Large intestine (tissue), 12 donors: Measurements from ENCODE around the gene ACAP2. TPM values are rescaled to one million over a fixed set of nuclear protein-coding genes. Genes with fewer than 3 reads are reported as not detected.
"Not testable (repeated sequence)": the region's sequence is repeated elsewhere in the genome, so short reads cannot be mapped to it uniquely, and the experiment has no call there.

Experiments
- DNase-seq, 2 donors: peaks; one replicate each; pipeline versions ENCODE4 v3.0.0 to v3.0.0-alpha.2; 2013
- H3K27ac ChIP-seq: one replicate; pipeline ENCODE4 v1.5.1; 2013; ENCODE audit warnings: low read length
- H3K27me3 ChIP-seq: 2 replicates; pipeline ENCODE4 v1.6.1; 2013; ENCODE audit warnings: low read length; ENCODE audit not compliant: control insufficient read depth, insufficient read depth
- H3K36me3 ChIP-seq: 2 replicates; pipeline ENCODE4 v1.6.1; 2013; ENCODE audit warnings: low read length; ENCODE audit not compliant: control insufficient read depth, insufficient read depth
- H3K4me1 ChIP-seq: one replicate; pipeline ENCODE4 v1.6.1; 2013; ENCODE audit warnings: low read length; ENCODE audit not compliant: control insufficient read depth, insufficient read depth
- H3K4me3 ChIP-seq: one replicate; pipeline ENCODE4 v1.5.1; 2013; ENCODE audit warnings: low read length
- H3K9me3 ChIP-seq: one replicate; pipeline ENCODE4 v1.6.1; 2013; ENCODE audit warnings: mild to moderate bottlenecking, low read depth, low read length, moderate library complexity; ENCODE audit not compliant: control insufficient read depth
- WGBS: methylation state at CpG from one replicate; pipeline ENCODE4 v1.1.5; 2013; ENCODE audit warnings: low lambda C conversion rate; ENCODE audit not compliant: insufficient coverage; 5-methylcytosine and 5-hydroxymethylcytosine counted together
- long read RNA-seq, 11 donors: transcript quantifications; one replicate each; lab custom pipeline, GENCODE V29; 2026
- polyA plus RNA-seq: library from polyadenylated mRNA; unstranded; fragments of 120-200 nt; gene quantifications from one replicate; pipeline ENCODE4 v1.2.1, GENCODE V29; 2013

Gene ACAP2, protein sequence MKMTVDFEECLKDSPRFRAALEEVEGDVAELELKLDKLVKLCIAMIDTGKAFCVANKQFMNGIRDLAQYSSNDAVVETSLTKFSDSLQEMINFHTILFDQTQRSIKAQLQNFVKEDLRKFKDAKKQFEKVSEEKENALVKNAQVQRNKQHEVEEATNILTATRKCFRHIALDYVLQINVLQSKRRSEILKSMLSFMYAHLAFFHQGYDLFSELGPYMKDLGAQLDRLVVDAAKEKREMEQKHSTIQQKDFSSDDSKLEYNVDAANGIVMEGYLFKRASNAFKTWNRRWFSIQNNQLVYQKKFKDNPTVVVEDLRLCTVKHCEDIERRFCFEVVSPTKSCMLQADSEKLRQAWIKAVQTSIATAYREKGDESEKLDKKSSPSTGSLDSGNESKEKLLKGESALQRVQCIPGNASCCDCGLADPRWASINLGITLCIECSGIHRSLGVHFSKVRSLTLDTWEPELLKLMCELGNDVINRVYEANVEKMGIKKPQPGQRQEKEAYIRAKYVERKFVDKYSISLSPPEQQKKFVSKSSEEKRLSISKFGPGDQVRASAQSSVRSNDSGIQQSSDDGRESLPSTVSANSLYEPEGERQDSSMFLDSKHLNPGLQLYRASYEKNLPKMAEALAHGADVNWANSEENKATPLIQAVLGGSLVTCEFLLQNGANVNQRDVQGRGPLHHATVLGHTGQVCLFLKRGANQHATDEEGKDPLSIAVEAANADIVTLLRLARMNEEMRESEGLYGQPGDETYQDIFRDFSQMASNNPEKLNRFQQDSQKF
- polyA plus RNA-seq: 33.4 TPM
- long read RNA-seq, donor 1, full-length matches to known transcripts: 1 of 1 reads
- long read RNA-seq, donor 1, partial matches to known transcripts: 0 of 1 reads
- long read RNA-seq, donor 1, other reads (novel, unspliced or antisense): 0 of 1 reads
- long read RNA-seq, donor 2, full-length matches to known transcripts: 5 of 14 reads
- long read RNA-seq, donor 2, partial matches to known transcripts: 9 of 14 reads
- long read RNA-seq, donor 2, other reads (novel, unspliced or antisense): 0 of 14 reads
- long read RNA-seq, donor 3: 0 reads
- long read RNA-seq, donor 4: 0 reads
- long read RNA-seq, donor 5, full-length matches to known transcripts: 4 of 4 reads
- long read RNA-seq, donor 5, partial matches to known transcripts: 0 of 4 reads
- long read RNA-seq, donor 5, other reads (novel, unspliced or antisense): 0 of 4 reads
- long read RNA-seq, donor 6, full-length matches to known transcripts: 7 of 12 reads
- long read RNA-seq, donor 6, partial matches to known transcripts: 5 of 12 reads
- long read RNA-seq, donor 6, other reads (novel, unspliced or antisense): 0 of 12 reads
- long read RNA-seq, donor 7: 0 reads
- long read RNA-seq, donor 8, full-length matches to known transcripts: 2 of 9 reads
- long read RNA-seq, donor 8, partial matches to known transcripts: 7 of 9 reads
- long read RNA-seq, donor 8, other reads (novel, unspliced or antisense): 0 of 9 reads
- long read RNA-seq, donor 9, full-length matches to known transcripts: 2 of 2 reads
- long read RNA-seq, donor 9, partial matches to known transcripts: 0 of 2 reads
- long read RNA-seq, donor 9, other reads (novel, unspliced or antisense): 0 of 2 reads
- long read RNA-seq, donor 10, full-length matches to known transcripts: 2 of 2 reads
- long read RNA-seq, donor 10, partial matches to known transcripts: 0 of 2 reads
- long read RNA-seq, donor 10, other reads (novel, unspliced or antisense): 0 of 2 reads
- long read RNA-seq, donor 11, full-length matches to known transcripts: 4 of 4 reads
- long read RNA-seq, donor 11, partial matches to known transcripts: 0 of 4 reads
- long read RNA-seq, donor 11, other reads (novel, unspliced or antisense): 0 of 4 reads

DNA sequence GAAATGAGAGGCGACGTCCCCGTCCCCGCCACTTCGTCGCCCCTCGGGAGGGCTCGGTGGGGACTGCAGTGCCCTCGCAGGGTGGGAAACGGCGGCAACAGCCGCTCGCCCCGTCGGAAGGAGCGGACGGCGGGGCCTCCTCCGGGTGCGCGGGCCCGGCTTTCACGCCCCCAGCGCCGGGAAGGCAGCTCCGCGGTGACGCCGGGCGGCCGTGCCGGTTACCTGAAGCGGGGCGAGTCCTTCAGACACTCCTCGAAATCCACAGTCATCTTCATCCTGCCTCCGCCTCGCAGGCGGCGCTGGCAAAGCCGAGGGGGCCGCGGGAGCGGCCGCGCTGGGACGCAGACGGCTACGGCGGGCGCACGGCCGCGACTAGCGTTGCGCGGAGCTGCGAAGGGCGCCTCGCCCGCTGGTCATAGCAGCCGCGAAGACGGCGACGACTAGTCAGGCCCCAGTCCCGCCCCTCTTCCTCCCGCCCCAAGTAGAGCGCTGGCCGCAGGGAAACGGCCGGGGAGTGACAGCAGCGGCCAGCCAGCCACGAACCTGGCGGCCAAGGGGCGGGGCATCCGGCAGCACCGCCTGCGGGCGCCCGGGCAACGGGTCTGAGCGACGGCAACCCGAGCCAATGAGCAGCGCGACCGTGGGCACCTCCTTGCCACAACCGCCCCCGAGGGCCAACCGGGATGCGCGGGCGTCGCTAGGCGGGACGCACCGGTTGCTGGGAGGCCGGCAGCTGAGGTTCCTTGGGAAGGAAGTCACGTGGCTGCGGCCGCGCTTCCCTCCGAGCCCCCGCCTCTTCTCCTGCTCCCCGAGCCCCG is at the start of gene ACAP2:
ACAP2 (minus strand) TSS at position 448 of the 818 bp plus-strand sequence; CDS start at position 275, 173 bp downstream.
- H3K27ac ChIP-seq: peak within 1 kb of the TSS; percentile 88
- H3K4me3 ChIP-seq: peak within 1 kb of the TSS; percentile 82
- no peaks in the 10 kb centered on the region for H3K27me3 ChIP-seq
- H3K4me1 ChIP-seq: peaks cover 19% of the 10 kb centered on the region
- DNase-seq: peak; percentile 100
- no peaks in the 10 kb centered on the region for H3K9me3 ChIP-seq
- WGBS: no CpG with 5 or more reads among the region's 106 CpGs
- H3K36me3 ChIP-seq: no peaks in the 10 kb centered on the region

DNA sequence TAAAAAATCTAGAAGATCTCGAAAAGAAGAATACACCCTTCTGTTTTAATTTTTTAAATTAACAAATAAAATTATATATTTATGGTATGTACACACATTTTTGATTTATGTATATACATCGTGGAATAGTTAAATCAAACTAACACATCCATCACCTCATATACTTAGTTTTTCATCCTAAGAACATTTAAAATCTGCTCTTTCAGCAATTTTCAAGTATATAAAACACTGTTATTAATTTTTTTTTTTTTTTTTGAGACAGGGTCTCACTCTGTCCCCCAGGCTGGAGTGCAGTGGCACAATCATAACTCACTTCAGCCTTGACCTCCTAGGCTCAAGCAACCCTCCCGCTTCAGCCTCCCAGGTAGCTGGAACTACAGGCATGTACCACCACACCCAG is 32.8 kb upstream of the ACAP2 start:
- H3K27me3 ChIP-seq: no peaks in the 10 kb centered on the region
- 94% methylated on average over 3 of the region's 3 CpGs for WGBS
- H3K36me3 ChIP-seq: no peaks in the 10 kb centered on the region
- H3K4me3 ChIP-seq: no peak overlapping the region
- H3K9me3 ChIP-seq: no peaks in the 10 kb centered on the region
- no peak for DNase-seq
- no peaks in the 10 kb centered on the region for H3K4me1 ChIP-seq
- no peak overlapping the region for H3K27ac ChIP-seq

DNA sequence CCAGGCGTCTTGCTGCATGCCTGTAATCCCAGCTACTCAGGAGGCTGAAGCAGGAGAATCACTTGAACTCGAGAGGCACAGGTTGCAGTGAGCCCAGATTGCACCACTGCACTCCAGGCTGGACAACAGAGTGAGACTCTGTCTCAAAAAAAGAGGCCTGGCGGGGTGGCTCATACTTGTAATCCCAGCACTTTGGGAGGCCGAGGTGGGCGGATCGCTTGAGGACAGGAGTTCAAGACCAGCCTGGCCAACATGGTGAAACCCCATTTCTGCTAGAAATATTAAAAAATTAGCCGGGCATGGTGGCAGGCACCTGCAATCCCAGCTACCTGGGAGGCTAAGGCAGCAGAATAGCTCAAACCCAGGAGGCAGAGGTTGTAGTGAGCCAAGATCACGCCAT is 32.3 kb upstream of the ACAP2 start:
- H3K27ac ChIP-seq, H3K9me3 ChIP-seq, DNase-seq, H3K27me3 ChIP-seq, H3K4me3 ChIP-seq, H3K36me3 ChIP-seq, H3K4me1 ChIP-seq: not testable (repeated sequence)
- WGBS: no CpG with 5 or more reads among the region's 8 CpGs

DNA sequence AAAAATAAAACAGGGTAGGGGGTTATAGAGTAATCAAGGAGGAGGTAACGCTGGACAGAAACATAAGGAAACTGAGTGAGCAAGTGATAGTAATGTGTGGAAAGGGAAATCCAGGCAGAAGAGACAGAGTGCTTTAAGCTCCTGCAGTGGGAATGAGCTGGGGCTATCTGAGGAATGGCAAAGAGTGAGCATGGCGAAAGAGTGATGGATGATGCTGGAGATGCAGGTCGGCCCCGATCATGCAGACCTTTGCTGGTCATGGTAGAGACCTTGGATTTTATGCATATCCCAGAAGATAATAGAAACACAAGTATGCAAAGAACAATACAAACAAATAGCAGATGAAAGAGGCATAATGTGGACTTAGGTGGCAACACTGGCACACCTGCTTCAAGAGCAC is 26.0 kb upstream of the ACAP2 start:
- no peaks in the 10 kb centered on the region for H3K9me3 ChIP-seq
- no peak for DNase-seq
- 100% methylated on average over 1 of the region's 4 CpGs for WGBS
- no peak overlapping the region for H3K27ac ChIP-seq
- no peak overlapping the region for H3K4me3 ChIP-seq
- no peaks in the 10 kb centered on the region for H3K4me1 ChIP-seq
- no peaks in the 10 kb centered on the region for H3K27me3 ChIP-seq
- no peaks in the 10 kb centered on the region for H3K36me3 ChIP-seq

DNA sequence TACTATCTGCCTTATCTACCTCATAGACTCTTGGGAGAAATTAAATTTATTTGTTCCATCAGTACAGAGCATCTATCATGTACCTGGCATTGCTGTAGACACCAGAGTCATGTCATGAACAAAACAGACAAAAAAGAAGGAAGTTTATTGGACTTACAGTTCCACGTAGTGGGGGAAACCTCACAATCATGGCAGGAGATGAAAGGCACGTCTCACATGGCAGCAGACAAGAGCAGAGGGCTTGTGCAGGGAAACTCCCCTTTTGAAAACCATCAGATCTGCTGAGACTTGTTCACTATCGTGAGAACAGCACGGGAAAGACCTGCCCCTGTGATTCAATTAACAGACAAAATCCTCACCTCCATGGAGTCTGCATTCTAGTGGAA is 25.6 kb upstream of the ACAP2 start:
- no peak overlapping the region for H3K4me3 ChIP-seq
- no peaks in the 10 kb centered on the region for H3K4me1 ChIP-seq
- no peak overlapping the region for H3K27ac ChIP-seq
- no peaks in the 10 kb centered on the region for H3K36me3 ChIP-seq
- H3K9me3 ChIP-seq: no peaks in the 10 kb centered on the region
- WGBS: 83% methylated on average over 1 of the region's 4 CpGs
- no peak for DNase-seq
- H3K27me3 ChIP-seq: no peaks in the 10 kb centered on the region

DNA sequence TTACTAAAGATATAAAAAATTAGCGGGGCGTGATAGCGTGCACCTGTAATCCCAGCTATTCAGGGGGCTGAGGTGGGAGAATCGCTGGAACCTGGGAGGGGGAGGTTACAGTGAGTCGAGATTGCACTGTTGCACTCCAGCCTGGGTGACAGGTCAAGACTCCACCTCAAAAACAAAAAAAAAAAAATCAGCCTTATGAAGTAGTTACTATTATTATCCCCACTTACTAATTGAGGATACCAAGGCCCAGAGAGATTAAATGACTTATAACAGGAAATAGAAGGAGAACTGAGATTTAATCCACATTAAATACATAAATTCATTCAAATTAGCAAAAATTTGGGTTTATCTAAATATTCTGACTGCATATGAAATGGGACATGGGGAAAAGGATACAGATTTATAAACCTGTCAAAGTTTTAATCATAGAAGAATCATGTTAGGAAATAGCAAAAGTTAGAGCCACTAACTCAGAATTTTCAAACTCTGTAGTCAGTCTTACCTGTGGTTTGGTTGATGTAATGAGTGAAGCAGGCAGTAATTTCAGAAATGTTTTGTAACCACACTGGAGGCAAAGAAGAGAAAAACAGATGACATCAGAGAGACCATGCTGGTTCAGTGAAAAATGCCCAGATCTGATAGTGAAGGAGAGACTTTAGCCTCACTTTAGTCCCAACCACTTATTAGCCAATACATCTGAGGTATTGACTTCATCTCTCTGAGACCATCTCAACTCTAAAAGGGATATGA is 25.0 kb upstream of the ACAP2 start:
- DNase-seq: no peak
- Histone ChIP-seq H3K36me3 (no peaks in the 10 kb centered on the region), H3K27ac (no peak overlapping the region), H3K9me3 (no peaks in the 10 kb centered on the region), H3K4me3 (no peak overlapping the region), H3K4me1 (no peaks in the 10 kb centered on the region), H3K27me3 (no peaks in the 10 kb centered on the region)
- WGBS: no CpG with 5 or more reads among the region's 5 CpGs

DNA sequence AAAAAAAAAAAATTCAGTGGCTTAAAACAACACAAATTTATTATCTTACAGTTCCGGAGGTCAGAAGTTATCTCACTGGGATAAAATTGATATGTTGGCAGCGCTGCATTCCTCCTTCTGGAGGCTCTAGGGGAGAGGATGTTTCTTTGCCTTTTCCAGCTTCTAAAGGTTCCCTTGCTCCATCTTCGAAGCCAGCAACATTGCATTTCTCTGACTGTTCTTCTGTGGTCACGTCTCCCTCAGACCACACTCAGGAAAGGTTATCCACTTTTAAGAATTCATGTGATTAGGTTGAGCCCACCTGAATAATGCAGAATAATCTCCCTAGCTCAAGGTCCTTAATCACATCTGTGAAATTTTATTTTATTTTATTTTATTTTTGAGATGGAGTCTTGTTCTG is 23.4 kb upstream of the ACAP2 start:
- H3K27me3 ChIP-seq: no peaks in the 10 kb centered on the region
- H3K27ac ChIP-seq: no peak overlapping the region
- WGBS: 83% methylated on average over 1 of the region's 4 CpGs
- DNase-seq: no peak
- H3K4me1 ChIP-seq: no peaks in the 10 kb centered on the region
- H3K36me3 ChIP-seq: no peaks in the 10 kb centered on the region
- no peak overlapping the region for H3K4me3 ChIP-seq
- H3K9me3 ChIP-seq: no peaks in the 10 kb centered on the region

DNA sequence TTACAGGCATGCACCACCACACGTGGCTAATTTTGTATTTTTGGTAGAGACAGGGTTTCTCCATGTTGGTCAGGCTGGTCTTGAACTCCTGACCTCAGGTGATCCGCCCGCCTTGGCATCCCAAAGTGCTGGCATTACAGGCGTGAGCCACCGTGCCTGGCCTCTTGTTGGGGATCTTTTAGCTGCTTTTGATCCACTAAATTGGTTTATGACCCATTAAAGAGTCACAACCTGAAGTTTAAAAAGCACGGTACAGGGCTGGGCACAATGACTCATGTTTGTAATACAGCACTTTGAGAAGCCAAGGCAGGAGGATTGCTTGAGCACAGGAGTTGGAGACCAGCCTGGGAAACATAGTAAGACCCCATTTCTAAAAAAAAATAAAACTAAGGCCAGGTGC is 20.1 kb upstream of the ACAP2 start:
- H3K27me3 ChIP-seq, DNase-seq, H3K36me3 ChIP-seq, H3K27ac ChIP-seq, H3K9me3 ChIP-seq, H3K4me1 ChIP-seq, H3K4me3 ChIP-seq: not testable (repeated sequence)
- WGBS: no CpG with 5 or more reads among the region's 6 CpGs
